ENCODE measurements around the gene HOPX.

GRCh38 chr4:56651056-56651350, 30.1 kb downstream of the HOPX start:
- TF ChIP-seq CTCF (IDR thresholded peaks at IDR 0.05; ENCODE audit: control extremely low read depth in 1 of 3, insufficient read depth in 1 of 3, low read depth in 1 of 3, low read length in 3 of 3), result no peak
- TF ChIP-seq POLR2AphosphoS5 (IDR thresholded peaks at IDR 0.05; ENCODE audit: low read depth, low read length), result no peak
- TF ChIP-seq POLR2A (IDR thresholded peaks at IDR 0.05; ENCODE audit: control extremely low read depth in 1 of 2, low read depth in 2 of 2, low read length in 2 of 2), result no peak
- TF ChIP-seq RFX5 (IDR thresholded peaks at IDR 0.05; ENCODE audit: borderline replicate concordance, low read depth, low read length), result no peak

Measured in H1 (cell line).